GM21825 (cell line): ENCODE measurements around the gene MAD2L2.

ENCODE experiments used
- ATAC-seq: cut with Tn5 transposase; IDR thresholded peaks from one replicate; pipeline ENCODE4 v1.9.1; 2021; ENCODE audit warnings: mild to moderate bottlenecking, moderate library complexity; ENCODE audit not compliant: unreplicated experiment

Gene MAD2L2

GRCh38 chr1:11638121-11638520, 42.8 kb downstream of the MAD2L2 start:
- ATAC-seq, result no peak

- no peak for ATAC-seq
These were observed 46.4 kb downstream of the MAD2L2 start for GRCh38 chr1:11634365-11635192.

- ATAC-seq, result no peak
These were observed 51.5 kb downstream of the MAD2L2 start for GRCh38 chr1:11629184-11630016.

- no peak for ATAC-seq
These were observed 52.2 kb downstream of the MAD2L2 start for GRCh38 chr1:11628767-11629166.

GRCh38 chr1:11626551-11626950, 54.4 kb downstream of the MAD2L2 start:
- ATAC-seq, result no peak
